Panc1 (cell line): ENCODE measurements around the gene ZFYVE28.

ENCODE experiments used
- CTCF ChIP-seq: fragments of 450-650 bp; IDR thresholded peaks from 2 replicates; pipeline ENCODE4 v1.5.1; 2017; ENCODE audit warnings: mild to moderate bottlenecking
- TCF7L2 ChIP-seq: IDR thresholded peaks from 2 replicates; pipeline ENCODE4 v1.6.1; 2011; ENCODE audit warnings: mild to moderate bottlenecking, low read depth, low read length, inconsistent platforms

GRCh38 chr4:2371765-2372487 is 46.5 kb downstream of the ZFYVE28 start:
- no peak for TF ChIP-seq CTCF
- no peak for TF ChIP-seq TCF7L2
